ENCODE results near the gene RFPL4AL1.
"Not testable (repeated sequence)": the region's sequence is repeated elsewhere in the genome, so short reads cannot be mapped to it uniquely, and the experiment has no call there.

The RFPL4AL1 gene

GRCh38 chr19:55768818-55769217 is at the start of gene RFPL4AL1:
TSS of gene RFPL4AL1 (plus strand) at chr19:55769118. CDS start at chr19:55771805, 2,687 bp downstream.
- not testable (repeated sequence) for H3K4me3 ChIP-seq (ENCODE audit: low read depth, low read length)

GRCh38 chr19:55720214-55720746 is 48.6 kb upstream of the RFPL4AL1 start:
- no peak for DNase-seq (ENCODE audit: low read depth)
- H3K4me3 ChIP-seq (ENCODE audit: low read depth, low read length) = no peak overlapping the region

More at GRCh38 chr19:55768818-55769217, at the start of gene RFPL4AL1:
- DNase-seq (ENCODE audit: low read depth) = not testable (repeated sequence)

- DNase-seq (ENCODE audit: low read depth) = no peak
- no peak overlapping the region for H3K4me3 ChIP-seq (ENCODE audit: low read depth, low read length)
These were observed 48.1 kb upstream of the RFPL4AL1 start for GRCh38 chr19:55720801-55721200.

- DNase-seq (ENCODE audit: low read depth) = no peak
- H3K4me3 ChIP-seq (ENCODE audit: low read depth, low read length) = no peak overlapping the region
These were observed 45.4 kb upstream of the RFPL4AL1 start for GRCh38 chr19:55723491-55723890.

- H3K4me3 ChIP-seq (ENCODE audit: low read depth, low read length) = not testable (repeated sequence)
These were observed 38.5 kb upstream of the RFPL4AL1 start for GRCh38 chr19:55730378-55730777.

GRCh38 chr19:55738302-55738701 is 30.6 kb upstream of the RFPL4AL1 start, which contains the start of gene NLRP9:
TSS of gene NLRP9 (minus strand) at chr19:55738402. CDS start at chr19:55738374, 28 bp downstream.
- no peak for DNase-seq (ENCODE audit: low read depth)
- no peak within 1 kb of the TSS for H3K4me3 ChIP-seq (ENCODE audit: low read depth, low read length)

More at GRCh38 chr19:55730378-55730777, 38.5 kb upstream of the RFPL4AL1 start:
- not testable (repeated sequence) for DNase-seq (ENCODE audit: low read depth)

GRCh38 chr19:55750715-55751114 is 18.2 kb upstream of the RFPL4AL1 start:
- DNase-seq (ENCODE audit: low read depth) = no peak
- H3K4me3 ChIP-seq (ENCODE audit: low read depth, low read length) = no peak overlapping the region

- H3K4me3 ChIP-seq (ENCODE audit: low read depth, low read length) = no peak overlapping the region
- DNase-seq (ENCODE audit: low read depth) = no peak
These were observed 15.5 kb upstream of the RFPL4AL1 start for GRCh38 chr19:55753401-55753800.

GRCh38 chr19:55756808-55757207 is 12.1 kb upstream of the RFPL4AL1 start:
- not testable (repeated sequence) for DNase-seq (ENCODE audit: low read depth); H3K4me3 ChIP-seq (ENCODE audit: low read depth, low read length)

- not testable (repeated sequence) for H3K4me3 ChIP-seq (ENCODE audit: low read depth, low read length); DNase-seq (ENCODE audit: low read depth)
These were observed 10.1 kb upstream of the RFPL4AL1 start, which contains the start of gene RFPL4A for GRCh38 chr19:55758797-55759196. TSS of gene RFPL4A (plus strand) at chr19:55759097. CDS start at chr19:55761801, 2,704 bp downstream.

- no peak overlapping the region for H3K4me3 ChIP-seq (ENCODE audit: low read depth, low read length)
- no peak for DNase-seq (ENCODE audit: low read depth)
These were observed 2.5 kb upstream of the RFPL4AL1 start for GRCh38 chr19:55766466-55766865.

GRCh38 chr19:55769632-55770031 is 714 bp downstream of the RFPL4AL1 start:
- DNase-seq (ENCODE audit: low read depth); H3K4me3 ChIP-seq (ENCODE audit: low read depth, low read length): not testable (repeated sequence)

- H3K4me3 ChIP-seq (ENCODE audit: low read depth, low read length) = no peak overlapping the region
- DNase-seq (ENCODE audit: low read depth) = no peak
These were observed 8.6 kb downstream of the RFPL4AL1 start for GRCh38 chr19:55777528-55777927.

- DNase-seq (ENCODE audit: low read depth) = no peak
- H3K4me3 ChIP-seq (ENCODE audit: low read depth, low read length) = no peak overlapping the region
These were observed 9.4 kb downstream of the RFPL4AL1 start for GRCh38 chr19:55778331-55778730.

GRCh38 chr19:55781112-55781511 is 12.2 kb downstream of the RFPL4AL1 start:
- no peak overlapping the region for H3K4me3 ChIP-seq (ENCODE audit: low read depth, low read length)
- no peak for DNase-seq (ENCODE audit: low read depth)

GRCh38 chr19:55795021-55795420 is 26.1 kb downstream of the RFPL4AL1 start:
- H3K4me3 ChIP-seq (ENCODE audit: low read depth, low read length) = no peak overlapping the region
- no peak for DNase-seq (ENCODE audit: low read depth)

- no peak overlapping the region for H3K4me3 ChIP-seq (ENCODE audit: low read depth, low read length)
- DNase-seq (ENCODE audit: low read depth) = no peak
These were observed 32.5 kb downstream of the RFPL4AL1 start for GRCh38 chr19:55801416-55801815.

- no peak overlapping the region for H3K4me3 ChIP-seq (ENCODE audit: low read depth, low read length)
- no peak for DNase-seq (ENCODE audit: low read depth)
These were observed 33.4 kb downstream of the RFPL4AL1 start for GRCh38 chr19:55802281-55802680.

GRCh38 chr19:55809381-55810058 is 40.6 kb downstream of the RFPL4AL1 start:
- no peak overlapping the region for H3K4me3 ChIP-seq (ENCODE audit: low read depth, low read length)
- no peak for DNase-seq (ENCODE audit: low read depth)

- no peak for DNase-seq (ENCODE audit: low read depth)
- H3K4me3 ChIP-seq (ENCODE audit: low read depth, low read length) = no peak overlapping the region
These were observed 42.4 kb downstream of the RFPL4AL1 start for GRCh38 chr19:55811340-55811739.

- no peak for DNase-seq (ENCODE audit: low read depth)
- no peak overlapping the region for H3K4me3 ChIP-seq (ENCODE audit: low read depth, low read length)
These were observed 43.5 kb downstream of the RFPL4AL1 start for GRCh38 chr19:55812449-55812848.

Measured in skeletal muscle cell (primary cell).